ENCODE data around the gene RAD51B.

RAD51B gene

DNA sequence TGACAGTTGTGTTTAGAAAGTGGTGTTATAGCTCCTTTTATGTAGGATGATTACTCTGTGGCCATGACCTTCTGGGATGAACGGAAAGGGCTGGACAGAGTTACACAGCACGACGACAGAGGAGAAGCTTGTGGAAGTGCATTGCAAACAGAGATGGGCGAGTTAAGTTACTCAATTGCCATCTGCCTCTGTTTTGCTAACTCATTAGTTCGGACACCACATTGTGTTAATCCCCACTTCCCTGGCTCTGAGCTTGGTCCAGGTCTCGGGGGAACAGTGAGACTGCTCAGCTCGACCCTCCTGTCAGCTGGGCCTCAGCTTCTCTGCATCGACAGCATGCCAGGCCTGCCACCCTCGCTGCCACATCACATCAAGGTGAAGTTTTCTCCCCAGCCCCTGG lies 565.3 kb downstream of the RAD51B start:
- H3K27me3 ChIP-seq (replicated peaks; ENCODE audit: insufficient read depth, low read length), result no peaks in the 10 kb centered on the region
- no peaks in the 10 kb centered on the region for H3K9me2 ChIP-seq (replicated peaks; ENCODE audit: insufficient read depth, low read length)
- DNase-seq, result no peak
- TF ChIP-seq EZH2 (optimal IDR thresholded peaks at IDR 0.05; ENCODE audit: low read depth, low read length), result no peak
- TF ChIP-seq, protein P1, sequence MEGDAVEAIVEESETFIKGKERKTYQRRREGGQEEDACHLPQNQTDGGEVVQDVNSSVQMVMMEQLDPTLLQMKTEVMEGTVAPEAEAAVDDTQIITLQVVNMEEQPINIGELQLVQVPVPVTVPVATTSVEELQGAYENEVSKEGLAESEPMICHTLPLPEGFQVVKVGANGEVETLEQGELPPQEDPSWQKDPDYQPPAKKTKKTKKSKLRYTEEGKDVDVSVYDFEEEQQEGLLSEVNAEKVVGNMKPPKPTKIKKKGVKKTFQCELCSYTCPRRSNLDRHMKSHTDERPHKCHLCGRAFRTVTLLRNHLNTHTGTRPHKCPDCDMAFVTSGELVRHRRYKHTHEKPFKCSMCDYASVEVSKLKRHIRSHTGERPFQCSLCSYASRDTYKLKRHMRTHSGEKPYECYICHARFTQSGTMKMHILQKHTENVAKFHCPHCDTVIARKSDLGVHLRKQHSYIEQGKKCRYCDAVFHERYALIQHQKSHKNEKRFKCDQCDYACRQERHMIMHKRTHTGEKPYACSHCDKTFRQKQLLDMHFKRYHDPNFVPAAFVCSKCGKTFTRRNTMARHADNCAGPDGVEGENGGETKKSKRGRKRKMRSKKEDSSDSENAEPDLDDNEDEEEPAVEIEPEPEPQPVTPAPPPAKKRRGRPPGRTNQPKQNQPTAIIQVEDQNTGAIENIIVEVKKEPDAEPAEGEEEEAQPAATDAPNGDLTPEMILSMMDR (IDR thresholded peaks at IDR 0.05; ENCODE audit: low read length), result no peak
- H3K9ac ChIP-seq (ENCODE audit: low read length), result no peak overlapping the region
- H3K27ac ChIP-seq (ENCODE audit: low read length), result no peak overlapping the region
- H3K4me3 ChIP-seq (ENCODE audit: low read length), result no peak overlapping the region
- no peaks in the 10 kb centered on the region for H3K9me3 ChIP-seq (replicated peaks; ENCODE audit: insufficient read depth, low read length)
- no peaks in the 10 kb centered on the region for H3K36me3 ChIP-seq (replicated peaks; ENCODE audit: insufficient read depth, low read length)
- peaks cover 6% of the 10 kb centered on the region; the same call in 1 of the 2 replicates for H3K4me1 ChIP-seq (ENCODE audit: low read length)
- H3K4me2 ChIP-seq (ENCODE audit: low read depth, low read length), result no peak overlapping the region
- no peaks in the 10 kb centered on the region for H3F3A ChIP-seq (ENCODE audit: insufficient read depth, low read length)
- no peaks in the 10 kb centered on the region for H3K79me2 ChIP-seq (ENCODE audit: low read length)
- H2AFZ ChIP-seq (ENCODE audit: low read length), result no peak overlapping the region
- no peaks in the 10 kb centered on the region for H4K20me1 ChIP-seq (ENCODE audit: insufficient read depth, low read length)

GRCh38 chr14:68386446-68386845 lies 566.9 kb downstream of the RAD51B start:
- H3K9me2 ChIP-seq (replicated peaks; ENCODE audit: insufficient read depth, low read length), result no peaks in the 10 kb centered on the region
- H4K20me1 ChIP-seq (ENCODE audit: insufficient read depth, low read length), result no peaks in the 10 kb centered on the region
- no peaks in the 10 kb centered on the region for H3K9me3 ChIP-seq (replicated peaks; ENCODE audit: insufficient read depth, low read length)
- H3K36me3 ChIP-seq (replicated peaks; ENCODE audit: insufficient read depth, low read length), result no peaks in the 10 kb centered on the region
- H3K27ac ChIP-seq (ENCODE audit: low read length), result no peak overlapping the region
- H2AFZ ChIP-seq (ENCODE audit: low read length), result no peak overlapping the region
- H3F3A ChIP-seq (ENCODE audit: insufficient read depth, low read length), result no peaks in the 10 kb centered on the region
- no peaks in the 10 kb centered on the region for H3K79me2 ChIP-seq (ENCODE audit: low read length)
- H3K9ac ChIP-seq (ENCODE audit: low read length), result no peak overlapping the region
- no peak for TF ChIP-seq EZH2phosphoT487 (IDR thresholded peaks at IDR 0.05; ENCODE audit: low read length)
- TF ChIP-seq, protein P1 (IDR thresholded peaks at IDR 0.05; ENCODE audit: low read length), result no peak
- no peak for TF ChIP-seq EZH2 (optimal IDR thresholded peaks at IDR 0.05; ENCODE audit: low read depth, low read length)
- no peak for DNase-seq
- H3K27me3 ChIP-seq (replicated peaks; ENCODE audit: insufficient read depth, low read length), result no peaks in the 10 kb centered on the region
- H3K4me2 ChIP-seq (ENCODE audit: low read depth, low read length), result no peak overlapping the region
- no peak overlapping the region for H3K4me3 ChIP-seq (ENCODE audit: low read length)
- H3K4me1 ChIP-seq (ENCODE audit: low read length), result no peaks in the 10 kb centered on the region

DNA sequence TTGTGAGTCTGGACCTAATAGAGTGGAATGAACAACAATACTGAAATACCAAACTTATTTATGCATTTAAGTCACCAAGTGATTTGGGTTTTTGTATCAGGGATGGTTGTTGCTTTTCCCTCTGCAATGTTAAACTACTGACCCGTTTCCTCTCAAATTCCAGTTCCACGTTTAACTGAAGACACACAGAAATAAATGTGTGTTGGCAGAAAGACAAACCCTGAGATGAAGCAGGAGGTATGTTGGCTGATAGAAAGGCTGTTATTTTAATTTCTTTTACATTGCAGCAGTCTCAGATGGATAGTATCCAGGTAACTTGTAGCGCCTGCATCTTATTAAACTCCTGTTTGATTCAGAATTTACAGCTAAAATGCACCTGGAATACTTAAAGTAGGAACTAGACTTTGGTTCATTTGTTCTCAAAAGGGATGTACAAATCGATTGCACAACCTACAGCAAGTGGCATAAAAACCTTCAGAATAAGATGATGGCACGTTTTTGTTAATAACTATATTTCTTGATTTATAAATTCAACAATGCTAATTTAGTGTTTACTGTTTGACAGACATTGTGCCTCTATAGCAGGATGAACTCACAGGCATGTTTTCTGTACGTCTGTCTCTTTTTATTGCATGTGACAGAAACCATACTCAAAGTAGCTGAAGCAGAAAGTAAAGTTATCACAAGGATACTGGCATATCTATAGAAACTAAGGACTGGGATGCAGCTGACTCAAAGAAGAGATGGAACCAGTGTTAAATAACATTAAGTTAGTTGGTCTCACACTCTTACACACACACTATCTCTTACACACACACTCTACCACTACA lies 567.6 kb downstream of the RAD51B start:
- H4K20me1 ChIP-seq (ENCODE audit: insufficient read depth, low read length), result no peaks in the 10 kb centered on the region
- no peaks in the 10 kb centered on the region for H3K9me3 ChIP-seq (replicated peaks; ENCODE audit: insufficient read depth, low read length)
- TF ChIP-seq EZH2 (optimal IDR thresholded peaks at IDR 0.05; ENCODE audit: low read depth, low read length) (no peak), EZH2phosphoT487 (IDR thresholded peaks at IDR 0.05; ENCODE audit: low read length) (no peak)
- TF ChIP-seq, protein P1 (IDR thresholded peaks at IDR 0.05; ENCODE audit: low read length), result no peak
- H3K79me2 ChIP-seq (ENCODE audit: low read length), result no peaks in the 10 kb centered on the region
- no peaks in the 10 kb centered on the region for H3K27me3 ChIP-seq (replicated peaks; ENCODE audit: insufficient read depth, low read length)
- no peak overlapping the region for H3K4me2 ChIP-seq (ENCODE audit: low read depth, low read length)
- H3F3A ChIP-seq (ENCODE audit: insufficient read depth, low read length), result no peaks in the 10 kb centered on the region
- DNase-seq, result no peak
- H2AFZ ChIP-seq (ENCODE audit: low read length), result no peak overlapping the region
- no peaks in the 10 kb centered on the region for H3K9me2 ChIP-seq (replicated peaks; ENCODE audit: insufficient read depth, low read length)
- H3K4me1 ChIP-seq (ENCODE audit: low read length), result no peaks in the 10 kb centered on the region
- H3K9ac ChIP-seq (ENCODE audit: low read length), result no peak overlapping the region
- no peak overlapping the region for H3K4me3 ChIP-seq (ENCODE audit: low read length)
- H3K27ac ChIP-seq (ENCODE audit: low read length), result no peak overlapping the region
- no peaks in the 10 kb centered on the region for H3K36me3 ChIP-seq (replicated peaks; ENCODE audit: insufficient read depth, low read length)
